Hematopoietic multipotent progenitor cell treated with erythropoietin and hydrocortisone succinate and interleukin-3 and kit ligand, for 4 days (in vitro differentiated cells): ENCODE results near the gene PUS1.

Experiments
- DNase-seq: peaks from one replicate; pipeline ENCODE4 v3.0.0-alpha.2; 2015

The PUS1 gene

DNA sequence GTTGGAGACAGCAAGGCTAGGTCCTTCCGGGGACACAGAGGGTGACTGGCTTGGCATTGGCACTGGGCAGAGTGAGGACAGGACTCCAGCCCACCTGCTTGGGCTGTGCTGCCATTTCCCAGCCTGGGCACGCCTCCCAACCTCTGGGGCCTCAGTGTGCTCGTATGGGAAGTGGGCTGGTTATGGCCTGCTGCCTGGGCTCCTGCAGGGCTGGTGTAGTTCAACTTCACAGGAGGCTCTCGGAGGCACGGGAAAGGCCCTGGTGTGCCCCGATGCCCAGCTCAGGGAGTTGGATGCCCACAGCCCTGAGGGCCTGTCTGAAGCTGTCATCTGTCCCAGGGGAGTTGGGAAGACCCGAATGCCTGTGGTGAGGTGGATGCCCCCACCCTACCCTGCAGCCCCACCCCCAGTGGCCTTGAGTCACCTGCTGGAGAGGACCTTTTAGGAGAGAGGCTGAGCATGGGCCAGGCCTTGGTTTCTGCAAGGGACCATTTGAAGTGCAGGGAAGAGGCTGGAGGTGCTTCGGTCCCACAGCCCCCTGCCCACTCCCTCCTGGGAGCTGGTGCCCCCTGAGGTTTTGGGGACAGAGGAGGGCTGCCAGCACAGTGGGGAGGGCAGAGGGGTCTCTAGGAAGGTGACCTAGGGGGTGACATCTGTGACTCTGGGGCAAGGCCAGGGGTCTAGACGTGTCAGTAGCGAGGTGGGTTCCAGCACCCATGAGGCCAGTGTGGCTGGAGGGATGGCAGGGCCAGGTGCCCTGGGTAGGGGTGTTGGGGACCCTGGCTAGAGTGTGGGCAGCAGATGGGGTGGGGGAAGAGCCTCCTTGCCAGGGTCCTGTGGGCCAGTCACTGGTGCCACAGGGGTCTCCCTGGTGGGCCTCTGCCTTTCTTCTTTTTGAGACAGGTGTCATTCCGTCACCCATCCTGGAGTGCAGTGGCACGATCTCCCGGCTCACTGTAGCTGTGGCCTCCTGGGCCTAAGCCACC lies 25.5 kb upstream of the PUS1 start:
- no peak for DNase-seq

- no peak for DNase-seq
Observed at GRCh38 chr12:131904346-131904745, 24.7 kb upstream of the PUS1 start.

- DNase-seq: no peak
Observed at GRCh38 chr12:131905081-131905629, 23.9 kb upstream of the PUS1 start.

DNA sequence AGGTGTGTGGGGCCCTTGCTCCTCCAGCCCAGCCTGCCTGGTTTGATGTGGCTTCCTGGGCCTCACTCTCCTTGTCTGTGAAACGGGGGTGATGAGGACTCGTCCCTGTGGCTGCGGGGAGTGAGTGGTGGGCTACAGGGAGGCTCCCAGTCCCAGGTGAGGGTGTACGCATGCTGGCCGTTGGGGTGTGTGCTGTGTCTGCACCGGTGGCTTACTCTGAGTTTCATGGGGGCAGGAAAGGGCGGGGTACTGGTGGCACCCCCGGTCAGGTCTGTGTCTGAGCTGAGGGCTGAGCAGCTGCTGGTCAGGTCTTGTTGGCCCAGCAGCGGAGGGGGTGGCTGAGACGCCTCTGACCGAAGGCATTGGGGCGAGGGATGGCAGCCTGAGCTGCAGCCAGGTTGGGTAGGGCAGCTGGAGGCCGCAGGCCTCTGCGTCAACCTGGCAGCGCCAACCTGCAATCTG lies 23.4 kb upstream of the PUS1 start:
- no peak for DNase-seq

DNA sequence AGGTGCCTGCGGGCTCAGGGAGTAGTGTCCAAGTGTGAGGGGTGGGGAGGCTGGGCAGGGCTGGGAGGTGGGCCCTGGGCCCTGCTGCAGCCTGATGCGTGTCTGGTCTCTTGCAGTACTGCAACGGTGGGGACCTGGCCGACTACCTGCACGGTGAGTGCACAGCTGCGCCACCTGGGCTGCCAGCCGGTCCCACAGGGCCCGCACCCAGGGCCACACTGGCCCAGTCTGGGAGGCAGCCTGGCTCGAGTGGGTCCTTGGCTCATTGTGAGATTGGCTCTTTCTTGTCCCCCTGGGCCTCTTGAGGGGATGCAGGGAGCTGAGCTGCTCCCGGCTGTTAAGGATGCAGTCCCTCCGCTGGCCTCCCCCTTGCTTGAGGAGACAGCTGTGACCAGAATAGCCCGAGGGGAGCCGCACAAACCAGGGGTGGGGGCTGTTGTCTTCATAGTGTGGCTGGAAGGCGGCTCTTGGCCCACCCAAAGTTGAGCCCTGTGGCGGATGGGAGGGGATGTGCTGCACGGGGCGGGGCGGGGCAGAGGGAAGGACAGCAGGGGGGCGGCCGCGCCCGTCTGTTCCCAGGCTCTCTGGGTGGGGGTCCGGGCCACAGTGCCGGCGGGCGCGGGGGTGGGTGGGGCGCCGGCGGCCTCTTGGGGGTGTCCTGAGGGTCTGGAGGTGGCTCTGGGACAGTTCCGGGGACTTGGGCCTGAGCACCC lies 21.5 kb upstream of the PUS1 start:
- no peak for DNase-seq

- no peak for DNase-seq
Observed at GRCh38 chr12:131908092-131909080, 20.7 kb upstream of the PUS1 start.

GRCh38 chr12:131909081-131909751 lies 19.9 kb upstream of the PUS1 start:
- no peak for DNase-seq

DNA sequence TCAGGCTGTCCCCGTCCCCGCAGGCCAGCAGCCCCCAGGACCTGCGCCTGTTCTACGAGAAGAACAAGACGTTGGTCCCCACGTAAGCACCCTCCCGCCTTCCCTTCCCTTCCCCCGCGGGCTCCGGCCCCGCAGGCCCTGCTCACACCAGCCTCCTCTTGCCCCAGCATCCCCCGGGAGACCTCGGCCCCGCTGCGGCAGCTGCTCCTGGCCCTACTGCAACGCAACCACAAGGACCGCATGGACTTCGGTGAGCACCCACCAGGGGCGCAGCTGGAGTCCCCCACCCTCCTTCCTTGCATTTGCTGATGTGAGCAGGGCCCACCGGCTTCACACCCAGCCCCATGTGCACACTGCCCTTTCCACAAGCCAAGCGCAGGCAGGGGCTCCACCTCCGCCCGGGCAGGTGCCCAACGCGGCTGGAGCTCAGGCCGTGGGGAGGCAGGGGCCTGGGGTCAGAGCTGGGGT lies 19.3 kb upstream of the PUS1 start:
- DNase-seq: no peak

GRCh38 chr12:131910302-131911027 lies 18.6 kb upstream of the PUS1 start:
- no peak for DNase-seq

DNA sequence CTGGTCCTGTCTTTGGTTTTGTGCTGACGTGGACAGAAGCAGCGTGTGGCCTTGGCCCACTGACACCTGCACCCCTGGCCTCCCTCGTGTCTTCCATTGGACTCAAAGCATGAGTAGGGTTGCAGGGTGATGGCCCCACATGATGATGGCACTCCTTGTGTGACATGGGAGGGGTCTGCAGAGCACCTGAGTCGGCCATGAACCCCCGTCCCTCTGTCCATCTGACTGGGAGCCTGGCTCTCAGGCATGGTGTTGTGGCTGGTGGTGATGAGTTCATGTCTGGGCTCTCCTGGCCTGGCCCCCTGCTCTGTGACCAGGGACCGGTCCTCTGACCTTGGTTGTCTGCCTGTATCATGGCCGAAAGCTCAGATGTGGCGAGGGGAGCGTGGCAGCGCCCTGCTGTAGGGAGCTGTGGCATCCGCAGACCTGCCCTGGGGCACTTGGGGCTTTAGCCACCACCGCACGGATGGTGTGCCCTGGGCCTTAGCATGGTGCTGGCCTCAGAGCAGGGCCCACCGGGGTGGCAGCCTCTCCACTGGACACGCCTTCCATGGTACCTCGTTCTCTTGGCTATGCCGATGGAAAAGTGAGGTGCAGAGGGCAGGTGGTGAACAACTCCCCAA lies 17.9 kb upstream of the PUS1 start:
- DNase-seq: no peak

GRCh38 chr12:131911851-131912477 lies 17.1 kb upstream of the PUS1 start:
- DNase-seq: no peak

- DNase-seq: peak; percentile 83
Observed at GRCh38 chr12:131912518-131913274, 16.4 kb upstream of the PUS1 start.

DNA sequence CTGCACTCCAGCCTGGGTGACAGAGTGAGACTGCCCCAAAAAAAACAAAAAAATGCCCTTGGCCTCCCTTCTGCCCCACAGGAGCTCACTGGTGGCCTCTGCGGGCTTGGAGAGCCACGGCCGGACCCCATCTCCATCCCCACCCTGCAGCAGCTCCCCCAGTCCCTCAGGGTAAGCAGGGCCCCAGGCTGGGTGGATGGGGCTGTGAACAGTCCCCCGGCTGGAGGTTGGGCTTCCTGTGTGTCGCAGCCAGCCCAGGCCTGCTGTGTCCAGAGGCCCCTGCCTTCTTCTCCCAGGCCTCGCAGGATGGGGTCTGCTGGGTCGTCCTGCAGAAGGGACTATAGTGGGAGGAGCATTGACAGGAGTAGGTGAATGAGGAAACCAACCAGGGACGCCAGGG lies 15.4 kb upstream of the PUS1 start:
- DNase-seq: no peak

GRCh38 chr12:131914179-131914702 lies 14.8 kb upstream of the PUS1 start:
- DNase-seq: no peak

GRCh38 chr12:131915000-131915689 lies 13.9 kb upstream of the PUS1 start:
- no peak for DNase-seq

DNA sequence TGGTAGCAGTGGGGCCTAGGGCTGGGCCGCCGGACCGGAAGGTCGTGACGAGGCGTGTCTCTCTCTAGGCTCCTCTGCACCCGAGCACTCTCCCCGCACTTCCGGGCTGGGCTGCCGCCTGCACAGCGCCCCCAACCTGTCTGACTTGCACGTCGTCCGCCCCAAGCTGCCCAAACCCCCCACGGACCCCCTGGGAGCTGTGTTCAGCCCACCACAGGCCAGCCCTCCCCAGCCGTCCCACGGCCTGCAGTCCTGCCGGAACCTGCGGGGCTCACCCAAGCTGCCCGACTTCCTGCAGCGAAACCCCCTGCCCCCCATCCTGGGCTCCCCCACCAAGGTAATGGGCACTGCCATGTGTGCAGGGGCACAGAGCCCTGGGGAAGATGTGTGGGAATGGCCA lies 13.3 kb upstream of the PUS1 start:
- DNase-seq: no peak

- no peak for DNase-seq
Observed at GRCh38 chr12:131916306-131917138, 12.6 kb upstream of the PUS1 start.
